GM19397 (cell line): ENCODE measurements around the gene PDE11A.
A peak's percentile ranks its signal among the peaks of the same experiment; 100 is the strongest.

Experiments used
- ATAC-seq: cut with Tn5 transposase; IDR thresholded peaks from one replicate; pipeline ENCODE4 v1.9.1; 2021; ENCODE audit warnings: mild to moderate bottlenecking, moderate library complexity; ENCODE audit not compliant: unreplicated experiment

The PDE11A gene

GRCh38 chr2:177638507-177638906 lies 434.1 kb downstream of the PDE11A start:
- ATAC-seq: no peak

DNA sequence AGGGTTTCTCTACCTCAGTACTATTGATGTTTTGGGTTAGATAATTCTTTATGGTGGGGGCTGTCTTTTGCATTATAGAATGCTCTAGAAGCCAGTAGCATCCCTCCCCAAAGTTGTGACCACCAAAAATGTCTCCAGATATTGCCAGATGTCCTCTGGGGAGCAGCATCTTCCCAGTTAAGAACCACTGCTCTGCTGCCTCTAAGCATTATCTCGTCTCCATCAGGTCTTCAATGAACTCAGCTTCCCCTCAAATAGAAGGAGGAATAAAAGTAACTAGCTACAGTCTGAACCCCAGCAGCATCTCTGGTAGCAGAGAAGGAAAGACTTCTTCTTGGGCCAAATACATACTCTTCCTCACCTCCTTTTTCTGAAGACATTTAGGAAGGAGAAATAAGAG lies 435.9 kb downstream of the PDE11A start:
- ATAC-seq: no peak

DNA sequence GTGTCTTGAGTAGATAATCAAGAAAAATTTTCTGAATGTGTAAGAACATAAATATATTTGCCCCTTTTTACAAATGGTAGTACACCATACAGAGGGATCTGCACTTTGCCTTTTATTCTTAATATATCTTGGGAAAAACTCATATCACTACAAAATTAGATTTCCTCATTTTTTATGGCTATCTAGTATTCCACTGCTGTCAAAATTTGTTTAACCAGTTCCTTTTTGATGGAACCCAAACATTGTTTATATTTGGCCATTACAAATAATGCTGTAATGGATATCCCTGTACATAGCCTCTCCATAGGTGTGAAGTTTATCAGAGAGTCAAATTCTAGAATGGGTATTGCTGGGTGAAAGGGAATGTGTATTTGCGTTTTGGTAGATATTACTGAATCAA lies 436.9 kb downstream of the PDE11A start:
- no peak for ATAC-seq

DNA sequence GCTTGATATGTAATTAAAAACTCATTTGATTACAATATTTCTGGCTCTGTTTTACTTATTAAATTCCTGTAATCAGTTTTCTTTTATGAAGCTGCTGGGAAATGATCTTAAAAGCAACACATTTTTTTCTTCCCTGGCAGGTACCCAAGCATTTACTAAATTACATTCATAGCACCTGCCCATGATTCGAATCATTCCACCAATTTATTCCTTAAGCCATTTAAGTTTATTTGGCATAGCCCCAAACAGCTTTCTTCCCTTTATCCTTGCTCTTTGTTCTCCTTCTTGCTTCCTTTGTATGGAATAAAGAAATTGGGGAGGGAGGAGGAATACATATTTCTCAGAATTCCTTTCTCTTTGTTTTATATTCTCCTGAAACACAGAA lies 438.7 kb downstream of the PDE11A start:
- no peak for ATAC-seq

DNA sequence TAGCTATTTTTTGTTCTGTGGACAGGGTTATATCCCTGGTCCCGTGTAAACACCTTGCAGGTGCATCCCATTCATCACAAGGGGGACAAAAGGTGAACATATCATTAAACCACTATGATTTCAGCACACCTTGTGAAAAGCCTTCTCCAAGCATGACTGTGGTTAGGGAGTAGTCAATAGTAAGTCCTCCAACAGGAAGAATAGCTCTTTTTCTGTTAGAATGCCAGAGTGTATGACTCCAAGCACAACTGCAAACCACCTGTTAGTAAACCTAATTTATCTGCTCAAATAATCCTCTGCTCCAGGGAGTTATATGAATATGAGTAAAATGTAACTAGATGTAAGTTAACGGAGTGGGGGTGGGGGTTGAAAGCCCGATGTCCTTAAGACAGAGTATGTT lies 439.5 kb downstream of the PDE11A start:
- ATAC-seq: no peak

GRCh38 chr2:177631680-177632079 lies 440.9 kb downstream of the PDE11A start:
- ATAC-seq: no peak

GRCh38 chr2:177629357-177630024 lies 443.1 kb downstream of the PDE11A start:
- peak; percentile 57 for ATAC-seq

- no peak for ATAC-seq
Observed at GRCh38 chr2:177628831-177629230, 443.7 kb downstream of the PDE11A start.

- ATAC-seq: no peak
Observed at GRCh38 chr2:177625744-177626650, 446.6 kb downstream of the PDE11A start.

DNA sequence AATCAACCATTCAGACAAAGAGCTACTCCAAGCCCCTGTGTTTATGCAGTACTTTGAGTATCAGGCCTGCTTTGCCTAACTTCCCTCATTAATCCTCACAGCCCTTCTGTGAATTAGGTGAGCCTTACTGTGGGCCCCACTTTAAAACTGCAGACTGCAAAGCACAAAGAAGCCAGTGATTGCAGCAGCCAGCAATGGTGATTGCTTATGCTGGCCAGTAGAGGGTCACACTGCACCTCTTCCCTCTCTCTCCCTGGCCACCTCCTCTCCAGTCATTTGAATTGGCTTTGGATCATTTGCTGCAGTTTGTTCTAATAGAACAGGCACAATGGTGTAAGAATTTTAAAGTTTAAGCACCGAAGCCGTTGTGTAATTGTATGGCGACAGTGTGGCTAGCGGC lies 450.1 kb downstream of the PDE11A start:
- ATAC-seq: no peak

GRCh38 chr2:177619986-177620385 lies 452.6 kb downstream of the PDE11A start:
- ATAC-seq: no peak

- no peak for ATAC-seq
Observed at GRCh38 chr2:177619461-177619860, 453.1 kb downstream of the PDE11A start.

DNA sequence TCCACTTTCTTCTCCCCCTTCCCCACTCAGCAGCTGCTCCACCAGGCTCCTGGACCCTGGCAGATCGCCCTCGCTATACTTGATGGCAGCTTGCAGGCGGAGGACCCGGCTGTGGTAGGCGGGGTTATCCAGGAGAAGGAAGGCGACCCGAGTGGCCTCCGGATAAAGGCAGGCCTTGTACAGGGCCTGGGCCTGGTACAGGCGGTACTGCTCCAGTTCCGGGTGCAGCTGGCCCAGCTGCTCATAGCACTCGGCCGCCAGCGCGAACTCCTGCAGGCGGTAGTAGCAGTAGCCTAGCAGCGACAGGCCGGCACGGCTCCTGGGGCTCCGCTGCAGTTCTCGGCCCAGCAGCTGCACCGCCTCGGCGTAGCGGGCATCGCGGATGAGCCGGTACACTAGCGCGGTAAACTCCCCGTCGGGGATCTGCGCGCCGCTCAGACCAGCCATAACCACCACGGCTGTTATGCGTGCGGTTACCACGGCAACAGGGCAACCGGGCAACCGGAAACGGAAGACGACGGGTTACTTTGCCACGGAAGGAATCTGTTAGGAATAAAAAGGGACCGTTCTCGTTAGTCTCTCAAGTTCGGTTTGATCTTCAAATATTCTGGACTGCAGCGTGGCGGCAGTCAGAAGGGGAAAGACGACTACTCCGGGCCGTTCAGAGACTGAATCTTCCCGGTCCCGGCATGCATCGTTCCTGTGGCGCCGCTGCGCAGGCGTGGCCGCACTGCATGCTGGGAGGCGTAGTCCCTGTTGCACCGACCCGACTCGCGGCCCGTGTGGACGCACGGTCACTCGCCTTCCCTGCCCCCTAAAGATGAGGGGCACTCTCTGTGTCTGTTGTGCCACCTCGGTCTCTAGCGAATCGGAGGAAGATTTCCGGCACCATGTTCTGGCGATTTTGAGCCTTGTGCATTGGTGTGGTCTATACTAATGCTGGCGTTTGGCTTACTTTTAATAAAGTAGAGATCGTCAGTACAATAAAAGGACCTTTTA lies 454.0 kb downstream of the PDE11A start:
- ATAC-seq: peak; percentile 99

DNA sequence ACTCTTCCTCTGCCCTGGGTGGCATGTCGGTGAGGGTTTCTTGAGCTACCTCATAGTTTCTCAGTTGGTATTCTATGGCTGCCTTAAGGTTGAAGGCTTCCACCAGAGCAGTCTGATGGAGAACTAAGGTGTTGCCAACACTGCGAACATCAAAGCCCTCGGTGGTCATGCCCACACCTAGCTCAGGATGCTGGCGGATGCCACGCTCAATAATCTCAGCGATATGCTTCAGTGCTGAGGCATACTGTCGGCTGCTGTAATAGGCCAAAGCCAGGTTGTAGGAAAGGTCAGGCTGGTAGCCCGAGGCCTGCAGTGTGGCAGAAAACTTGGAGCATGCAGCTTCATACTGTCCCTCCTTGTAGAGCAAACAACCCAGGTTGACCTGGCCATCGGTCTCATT lies 454.7 kb downstream of the PDE11A start:
- no peak for ATAC-seq

DNA sequence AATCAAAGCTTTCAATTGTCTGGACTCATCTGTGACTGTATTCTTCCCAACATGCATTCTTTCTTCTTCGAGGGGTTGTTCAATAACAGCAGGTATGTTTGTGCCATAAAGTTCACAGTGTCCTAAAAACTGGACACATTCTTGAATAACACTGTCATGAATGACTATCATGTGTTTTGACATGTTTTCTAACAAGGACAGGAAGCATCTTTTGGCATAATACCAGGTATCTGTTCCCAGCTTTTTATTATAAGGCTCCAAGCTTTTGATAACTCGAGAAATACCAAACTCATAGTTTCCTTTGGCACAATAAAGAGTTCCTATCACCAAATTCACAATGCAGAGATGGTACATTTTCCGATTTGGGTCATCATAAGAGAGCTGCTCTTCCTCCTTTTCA lies 455.8 kb downstream of the PDE11A start:
- ATAC-seq: no peak

DNA sequence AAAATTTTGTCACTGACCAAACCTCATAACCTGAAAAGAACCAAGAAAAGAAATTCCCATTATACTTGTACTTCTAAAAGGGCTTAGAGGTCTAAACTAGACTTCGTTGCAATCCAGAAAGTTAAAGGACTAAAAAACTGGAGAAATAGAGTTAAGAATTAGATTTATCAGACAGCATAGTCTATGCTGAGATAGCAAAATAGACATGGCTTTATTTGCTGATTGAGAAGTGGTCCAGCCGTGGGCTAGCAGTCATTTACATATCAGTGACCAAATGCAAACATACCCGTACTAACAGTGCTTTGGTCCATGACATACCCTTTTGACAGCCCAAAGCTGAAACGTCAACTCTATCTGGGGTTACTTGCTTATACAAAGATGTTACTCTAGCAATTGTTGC lies 456.5 kb downstream of the PDE11A start:
- ATAC-seq: no peak

DNA sequence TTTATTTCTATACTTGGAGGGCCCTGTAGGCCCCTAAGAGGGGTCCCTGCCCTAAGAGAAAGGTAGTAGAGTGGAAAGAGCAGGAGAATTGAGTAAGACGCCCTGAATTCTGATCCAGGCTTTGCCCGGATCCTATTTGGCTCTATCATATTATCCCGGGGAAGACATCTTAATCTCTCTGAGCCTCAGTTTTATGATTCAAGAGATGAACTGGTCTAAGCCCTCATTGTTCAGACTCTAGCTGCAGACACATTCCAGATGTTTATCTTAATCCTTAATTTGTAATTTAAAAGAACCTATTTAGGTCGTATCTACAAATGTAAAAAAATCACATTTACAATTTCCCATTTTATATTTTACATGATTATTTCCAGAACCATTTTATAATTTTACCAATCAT lies 459.9 kb downstream of the PDE11A start:
- ATAC-seq: no peak

- ATAC-seq: no peak
Observed at GRCh38 chr2:177611310-177611886, 461.2 kb downstream of the PDE11A start.

DNA sequence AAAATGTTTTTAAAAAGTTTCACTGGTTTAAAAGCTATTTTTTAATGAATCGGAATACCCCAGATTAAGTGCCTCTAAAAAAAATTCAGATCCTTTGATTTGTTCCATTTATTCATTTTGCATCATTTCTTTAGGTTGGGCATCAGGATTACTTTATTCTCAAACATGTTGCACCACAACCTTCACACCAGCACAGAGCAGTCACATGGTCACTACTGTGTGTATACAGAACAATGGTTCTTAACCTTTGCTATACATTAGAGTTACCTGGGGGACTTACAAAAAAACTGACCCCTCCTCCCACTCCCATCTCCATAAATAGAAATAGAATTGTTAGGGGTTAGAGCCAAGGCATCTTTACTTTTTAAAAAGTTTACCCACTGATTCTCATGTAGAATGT lies 461.8 kb downstream of the PDE11A start:
- no peak for ATAC-seq

GRCh38 chr2:177606636-177607035 lies 465.9 kb downstream of the PDE11A start:
- ATAC-seq: no peak
